ENCODE measurements around the gene UBASH3B. TPM values are rescaled to one million over a fixed set of nuclear protein-coding genes. Genes with fewer than 3 reads are reported as not detected.

UBASH3B gene
- total and polyA plus RNA-seq, 9 donors: 0.31 to 5.9 (median 1.8) TPM

- no peaks in the 10 kb centered on the region for H3K27me3 ChIP-seq
- no peaks in the 10 kb centered on the region for H3K36me3 ChIP-seq
- TF ChIP-seq EP300 (IDR thresholded peaks at IDR 0.05) (no peak), POLR2A (IDR thresholded peaks at IDR 0.05) (no peak), CTCF (IDR thresholded peaks at IDR 0.05) (no peak)
- H3K9me3 ChIP-seq: no peaks in the 10 kb centered on the region
- no peak overlapping the region for H3K27ac ChIP-seq
- no peaks in the 10 kb centered on the region for H3K4me1 ChIP-seq (ENCODE audit: insufficient read depth)
- DNase-seq: no peak
- intact Hi-C loops (cut with DNase I): no loop called here
- WGBS, 3 donors: 80 to 88% (median 81%) methylated on average over 4 of the region's 4 CpGs
- no peak overlapping the region for H3K4me3 ChIP-seq
Observed at GRCh38 chr11:122707111-122707510, 51.6 kb downstream of the UBASH3B start.

GRCh38 chr11:122707901-122708300 lies 52.4 kb downstream of the UBASH3B start:
- 58 to 71% (median 67%) methylated on average over 4 of the region's 4 CpGs for WGBS, 3 donors
- no peaks in the 10 kb centered on the region for H3K36me3 ChIP-seq
- no peak overlapping the region for H3K4me3 ChIP-seq
- H3K27ac ChIP-seq: no peak overlapping the region
- H3K4me1 ChIP-seq (ENCODE audit: insufficient read depth): no peaks in the 10 kb centered on the region
- intact Hi-C loops (cut with DNase I): no loop called here
- TF ChIP-seq EP300 (IDR thresholded peaks at IDR 0.05) (no peak), POLR2A (IDR thresholded peaks at IDR 0.05) (no peak), CTCF (IDR thresholded peaks at IDR 0.05) (no peak)
- no peaks in the 10 kb centered on the region for H3K27me3 ChIP-seq
- H3K9me3 ChIP-seq: no peaks in the 10 kb centered on the region
- no peak for DNase-seq

GRCh38 chr11:122709039-122709760 lies 53.7 kb downstream of the UBASH3B start:
- intact Hi-C loops (cut with DNase I): no loop called here
- no peaks in the 10 kb centered on the region for H3K4me1 ChIP-seq (ENCODE audit: insufficient read depth)
- no peaks in the 10 kb centered on the region for H3K27me3 ChIP-seq
- TF ChIP-seq CTCF (IDR thresholded peaks at IDR 0.05): no peak
- TF ChIP-seq EP300 (IDR thresholded peaks at IDR 0.05): no peak
- TF ChIP-seq POLR2A (IDR thresholded peaks at IDR 0.05): no peak
- WGBS, 3 donors: 20 to 37% (median 25%) methylated on average over 7 of the region's 7 CpGs
- H3K4me3 ChIP-seq: no peak overlapping the region
- H3K27ac ChIP-seq: no peak overlapping the region
- no peak for DNase-seq
- no peaks in the 10 kb centered on the region for H3K36me3 ChIP-seq
- H3K9me3 ChIP-seq: no peaks in the 10 kb centered on the region

GRCh38 chr11:122711362-122711761 lies 55.8 kb downstream of the UBASH3B start:
- H3K27ac ChIP-seq: no peak overlapping the region

More at GRCh38 chr11:122711362-122711761, 55.8 kb downstream of the UBASH3B start:
- Histone ChIP-seq H3K36me3 (no peaks in the 10 kb centered on the region), H3K4me1 (ENCODE audit: insufficient read depth) (no peaks in the 10 kb centered on the region), H3K4me3 (no peak overlapping the region), H3K9me3 (no peaks in the 10 kb centered on the region), H3K27me3 (no peaks in the 10 kb centered on the region)
- TF ChIP-seq CTCF (IDR thresholded peaks at IDR 0.05): no peak
- no peak for TF ChIP-seq EP300 (IDR thresholded peaks at IDR 0.05)
- no peak for TF ChIP-seq POLR2A (IDR thresholded peaks at IDR 0.05)
- 70 to 74% (median 72%) methylated on average over 9 of the region's 9 CpGs for WGBS, 3 donors
- no peak for DNase-seq
- intact Hi-C loops (cut with DNase I): no loop called here
